Colonic mucosa (tissue), 4 donors: ENCODE measurements around the gene ADCY9. TPM values are rescaled to one million over a fixed set of nuclear protein-coding genes. Genes with fewer than 3 reads are reported as not detected.

Experiments
- DNase-seq: peaks from one replicate; pipeline ENCODE4 v3.0.0-alpha.2; 2020
- H3K27ac ChIP-seq: fragments of 200-600 bp; one replicate; pipeline ENCODE4 v1.8.0; 2021
- H3K27me3 ChIP-seq: fragments of 200-600 bp; one replicate; pipeline ENCODE4 v1.8.0; 2021
- H3K36me3 ChIP-seq: fragments of 200-600 bp; one replicate; pipeline ENCODE4 v1.8.0; 2021
- H3K4me1 ChIP-seq: fragments of 200-600 bp; one replicate; pipeline ENCODE4 v1.8.0; 2021; ENCODE audit warnings: mild to moderate bottlenecking
- H3K4me3 ChIP-seq: fragments of 200-600 bp; one replicate; pipeline ENCODE4 v1.8.0; 2021
- H3K9ac ChIP-seq, 2 donors: one replicate each; pipeline ENCODE4 v1.7.0; 2013; ENCODE audit warnings: control low read depth in 2 of 2, low read depth in 2 of 2, low read length in 2 of 2
- H3K9me3 ChIP-seq: fragments of 200-600 bp; one replicate; pipeline ENCODE4 v1.8.0; 2021
- CTCF ChIP-seq: fragments of 200-600 bp; IDR thresholded peaks from one replicate; pipeline ENCODE4 v1.8.0; 2022; ENCODE audit warnings: antibody characterized with exemption, mild to moderate bottlenecking
- intact Hi-C: fragments of 100-400 bp; cut with DNase I; formaldehyde crosslinking; loops from one replicate; pipeline ENCODE4 v1.14.1; 2022
- total RNA-seq, 2 donors: library from RNA; stranded (reverse); fragmentation: NEBNext Ultra II Directional in 1 of 2; extraction: Animal tissue kit (Norgen Biotek cat#: 25700) in 1 of 2; gene quantifications; one replicate each; pipeline ENCODE4 v1.2.1, GENCODE V29; 2021
- donor health status: healthy.
- donor health status: DM: no; HTN: no; CAD: no.
- donor health status: DM: no; HTN: no; CAD: no.

Gene ADCY9
- total RNA-seq, 2 donors from 2014 or later: 23.8 to 25.6 TPM

- intact Hi-C loops: no loop called here
- Histone ChIP-seq H3K36me3 (no peaks in the 10 kb centered on the region), H3K27ac (no peak overlapping the region), H3K4me1 (no peaks in the 10 kb centered on the region), H3K27me3 (no peaks in the 10 kb centered on the region), H3K9ac (no peak overlapping the region), H3K9me3 (no peaks in the 10 kb centered on the region), H3K4me3 (no peak overlapping the region)
- TF ChIP-seq CTCF: no peak
- DNase-seq: no peak
These were observed 19.3 kb upstream of the ADCY9 start for GRCh38 chr16:4135537-4135936.

- Histone ChIP-seq H3K36me3 (no peaks in the 10 kb centered on the region), H3K9ac (no peak overlapping the region), H3K27ac (no peak overlapping the region), H3K4me3 (no peak overlapping the region), H3K27me3 (no peaks in the 10 kb centered on the region), H3K4me1 (no peaks in the 10 kb centered on the region), H3K9me3 (no peaks in the 10 kb centered on the region)
- no peak for TF ChIP-seq CTCF
- DNase-seq: no peak
- intact Hi-C loops: no loop called here
These were observed 17.7 kb upstream of the ADCY9 start for GRCh38 chr16:4133897-4134372.

DNA sequence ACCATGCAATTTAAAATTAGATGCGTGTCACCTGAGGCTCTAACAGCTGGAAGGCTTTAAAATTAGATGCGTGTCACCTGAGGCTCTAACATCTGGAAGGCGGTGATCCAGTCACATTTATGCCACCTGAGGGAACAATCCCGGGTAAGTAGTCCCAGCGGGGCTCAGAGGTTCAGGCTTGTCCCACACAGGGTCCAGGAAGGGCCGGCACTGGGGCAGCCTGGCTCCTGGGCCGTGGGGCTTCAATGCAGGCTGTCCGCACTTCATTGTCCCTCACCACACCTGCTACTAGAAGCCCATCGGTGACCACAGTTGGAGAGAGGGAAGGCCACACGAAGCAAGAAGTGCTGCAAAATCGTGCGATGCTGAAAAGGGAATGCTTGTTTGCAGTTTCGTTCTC, 15.4 kb upstream of the ADCY9 start:
- H3K36me3 ChIP-seq: no peaks in the 10 kb centered on the region
- no peaks in the 10 kb centered on the region for H3K27me3 ChIP-seq
- no peaks in the 10 kb centered on the region for H3K9me3 ChIP-seq
- H3K27ac ChIP-seq: no peak overlapping the region
- TF ChIP-seq CTCF: no peak
- H3K4me3 ChIP-seq: no peak overlapping the region
- H3K9ac ChIP-seq: no peak overlapping the region
- H3K4me1 ChIP-seq: no peaks in the 10 kb centered on the region
- intact Hi-C loops: no loop called here
- DNase-seq: no peak

GRCh38 chr16:4124535-4125294, 8.5 kb upstream of the ADCY9 start:
- no peaks in the 10 kb centered on the region for H3K36me3 ChIP-seq
- H3K27ac ChIP-seq: no peak overlapping the region
- no peak for TF ChIP-seq CTCF
- H3K9me3 ChIP-seq: no peaks in the 10 kb centered on the region
- H3K27me3 ChIP-seq: no peaks in the 10 kb centered on the region
- no peak for DNase-seq
- intact Hi-C loops: loop anchor here (5.0 kb wide), 1 partner anchor 58 kb away; no protein-coding TSS in a partner anchor
- no peaks in the 10 kb centered on the region for H3K4me1 ChIP-seq
- no peak overlapping the region for H3K9ac ChIP-seq
- H3K4me3 ChIP-seq: no peak overlapping the region

GRCh38 chr16:4123616-4124300, 7.5 kb upstream of the ADCY9 start:
- Histone ChIP-seq H3K9ac (no peak overlapping the region), H3K36me3 (no peaks in the 10 kb centered on the region), H3K27me3 (no peaks in the 10 kb centered on the region), H3K27ac (no peak overlapping the region), H3K4me3 (no peak overlapping the region), H3K4me1 (no peaks in the 10 kb centered on the region), H3K9me3 (no peaks in the 10 kb centered on the region)
- DNase-seq: no peak
- no peak for TF ChIP-seq CTCF
- intact Hi-C loops: loop anchor here (5.0 kb wide), 1 partner anchor 59 kb away; no protein-coding TSS in a partner anchor
